ENCODE data around the gene SIK3.

SIK3 gene

DNA sequence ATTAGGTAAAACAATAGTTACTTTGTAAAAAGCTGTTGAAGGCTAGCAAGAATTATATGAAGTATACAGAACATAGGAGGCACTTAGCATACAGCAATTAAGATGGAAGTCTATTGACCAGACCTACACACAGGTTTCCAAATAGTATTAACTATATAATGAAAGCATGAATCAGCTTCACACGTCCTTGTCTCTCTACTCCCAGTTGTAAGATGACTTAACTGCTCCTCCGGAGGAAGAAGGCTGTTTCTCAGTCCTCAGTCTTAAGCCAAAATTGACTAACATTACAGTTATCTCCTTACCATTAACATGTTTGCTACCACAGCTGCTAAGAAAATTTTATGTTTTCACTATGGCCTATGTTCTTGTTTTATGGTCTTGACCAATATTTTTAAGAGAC, 24.7 kb downstream of the SIK3 start:
- no peak for TF ChIP-seq CTCF (IDR thresholded peaks at IDR 0.05; ENCODE audit: low read depth, low read length, missing control alignments)
- no peak for DNase-seq (ENCODE audit: extremely low read depth, low read depth)
- H3K4me3 ChIP-seq (replicated peaks; ENCODE audit: low read depth, low read length), result no peak overlapping the region

- TF ChIP-seq CTCF (IDR thresholded peaks at IDR 0.05; ENCODE audit: low read depth, low read length, missing control alignments), result no peak
These were observed 25.4 kb downstream of the SIK3 start for GRCh38 chr11:117072517-117073461.

DNA sequence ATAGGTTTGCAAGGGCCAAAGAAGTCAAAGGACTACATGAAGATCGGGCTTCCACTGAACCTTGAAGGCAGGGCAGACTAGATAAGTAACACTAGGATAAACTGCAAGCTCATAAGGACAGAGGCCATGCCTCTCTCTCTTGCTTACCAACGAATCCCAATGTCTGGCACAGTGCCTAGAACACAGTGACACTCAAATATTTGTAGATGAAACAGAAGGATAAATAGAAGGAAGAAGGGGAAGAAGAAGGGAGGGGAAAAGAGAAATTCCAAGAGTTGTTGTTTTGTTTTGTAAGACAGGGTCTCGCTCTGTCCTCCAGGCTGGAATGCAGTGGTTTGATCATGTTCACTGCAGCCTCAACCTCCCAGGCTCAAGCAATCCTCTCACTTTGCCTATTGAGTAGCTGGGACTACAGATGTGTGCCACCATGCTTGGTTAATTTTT, 26.9 kb downstream of the SIK3 start:
- no peak overlapping the region for H3K4me3 ChIP-seq (replicated peaks; ENCODE audit: low read depth, low read length)
- DNase-seq (ENCODE audit: extremely low read depth, low read depth), result no peak
- no peak for TF ChIP-seq CTCF (IDR thresholded peaks at IDR 0.05; ENCODE audit: low read depth, low read length, missing control alignments)

More at GRCh38 chr11:117072517-117073461, 25.4 kb downstream of the SIK3 start:
- DNase-seq (ENCODE audit: extremely low read depth, low read depth), result peak; percentile 77
- no peak overlapping the region for H3K4me3 ChIP-seq (replicated peaks; ENCODE audit: low read depth, low read length)

- no peak for TF ChIP-seq CTCF (IDR thresholded peaks at IDR 0.05; ENCODE audit: low read depth, low read length, missing control alignments)
- no peak overlapping the region for H3K4me3 ChIP-seq (replicated peaks; ENCODE audit: low read depth, low read length)
- no peak for DNase-seq (ENCODE audit: extremely low read depth, low read depth)
These were observed 28.2 kb downstream of the SIK3 start for GRCh38 chr11:117070016-117070415.

DNA sequence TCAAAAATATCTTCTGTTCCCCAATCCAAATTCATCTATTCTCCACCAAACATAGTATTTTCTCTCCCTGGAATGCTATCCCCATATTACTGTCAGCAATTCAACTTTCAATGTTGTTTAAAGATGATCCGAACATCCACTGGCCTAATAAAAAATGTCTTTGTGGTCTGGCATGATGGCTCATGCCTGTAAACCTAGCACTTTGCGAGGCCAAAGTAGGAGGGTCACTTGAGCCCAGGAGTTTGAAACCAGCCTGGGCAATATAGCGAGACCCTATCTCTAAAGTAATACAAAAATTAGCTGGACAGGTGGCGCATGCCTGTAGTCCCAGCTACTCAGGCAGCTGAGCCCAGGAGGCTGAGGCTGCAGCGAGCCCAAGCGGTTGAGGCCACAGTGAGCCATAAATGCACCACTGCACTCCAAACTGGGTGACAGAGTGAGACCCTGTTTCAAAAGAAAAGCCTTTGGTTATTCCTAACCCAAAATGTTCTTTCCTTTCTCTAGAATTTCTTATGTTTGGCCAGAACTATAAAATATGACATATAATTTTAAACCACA, 29.8 kb downstream of the SIK3 start:
- TF ChIP-seq CTCF (IDR thresholded peaks at IDR 0.05; ENCODE audit: low read depth, low read length, missing control alignments), result no peak
- no peak for DNase-seq (ENCODE audit: extremely low read depth, low read depth)
- no peak overlapping the region for H3K4me3 ChIP-seq (replicated peaks; ENCODE audit: low read depth, low read length)

DNA sequence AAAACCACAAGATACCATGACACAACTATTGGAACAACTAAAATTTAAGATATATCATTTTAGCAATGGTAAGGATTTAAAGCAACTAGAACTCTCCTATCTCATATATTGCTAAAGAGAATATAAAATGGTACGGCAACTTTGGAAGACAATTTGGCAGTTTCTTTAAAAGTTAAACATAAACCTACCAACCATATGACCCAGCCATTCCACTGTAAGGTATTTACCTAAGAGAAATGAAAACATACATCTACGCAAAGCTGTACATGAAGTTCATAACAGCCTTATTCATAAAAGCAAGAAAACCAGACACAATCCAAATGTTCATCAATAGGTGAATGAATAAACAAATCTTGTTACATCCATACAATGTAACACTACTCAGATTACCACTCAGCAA, 31.3 kb downstream of the SIK3 start:
- DNase-seq (ENCODE audit: extremely low read depth, low read depth), result no peak
- TF ChIP-seq CTCF (IDR thresholded peaks at IDR 0.05; ENCODE audit: low read depth, low read length, missing control alignments), result no peak
- no peak overlapping the region for H3K4me3 ChIP-seq (replicated peaks; ENCODE audit: low read depth, low read length)

All from HFF-Myc (cell line).